ENCODE results near the gene AURKB. TPM values are rescaled to one million over a fixed set of nuclear protein-coding genes. Genes with fewer than 3 reads are reported as not detected.
"Not testable (repeated sequence)": the region's sequence is repeated elsewhere in the genome, so short reads cannot be mapped to it uniquely, and the experiment has no call there.

AURKB gene
- total RNA-seq, 2 experiments from 2014 or later: 0.56 to 1.4 TPM

GRCh38 chr17:8173871-8174322 lies 36.5 kb downstream of the AURKB start:
- ChIA-PET POLR2A (interaction anchor here (0.6 to 6.7 kb wide), 25 partner anchors 9 to 488 kb away, joined by 3 to 419 read pairs (median 6); partner anchors contain the start of genes ALOXE3, AURKB, BORCS6 and CTC1), CTCF (interaction anchor here (0.5 to 2.2 kb wide), 11 partner anchors 8 to 201 kb away, joined by 3 to 7 read pairs (median 4); partner anchors contain the start of gene CTC1)
- no peak for DNase-seq
- peaks cover 48% of the 10 kb centered on the region for H3K4me1 ChIP-seq (ENCODE audit: insufficient read depth, low read length)
- H3K27ac ChIP-seq (ENCODE audit: low read depth in 1 of 2, low read length in 2 of 2): peak overlapping the region; percentile 95 to 98
- H3K27me3 Mint-ChIP-seq: no peaks in the 10 kb centered on the region
- no peak for TF ChIP-seq CTCF (IDR thresholded peaks at IDR 0.05)
- peak overlapping the region; percentile 90 for H3K4me3 Mint-ChIP-seq
- peaks cover 9% of the 10 kb centered on the region for H3K36me3 Mint-ChIP-seq (ENCODE audit: low read depth)
- ATAC-seq (ENCODE audit: poor library complexity): no peak
- H3K27ac Mint-ChIP-seq: peak overlapping the region; percentile 99
- peaks cover 51% of the 10 kb centered on the region for H3K4me1 Mint-ChIP-seq (ENCODE audit: low read depth)
- H3K9me3 ChIP-seq (ENCODE audit: control insufficient read depth in 1 of 2, insufficient read depth in 1 of 2, low read length in 2 of 2): no peaks in the 10 kb centered on the region
- H3K4me3 ChIP-seq (ENCODE audit: low read length): peak overlapping the region; percentile 49
- H3K36me3 ChIP-seq (ENCODE audit: insufficient read depth, low read length): no peaks in the 10 kb centered on the region
- H3K27me3 ChIP-seq (ENCODE audit: control insufficient read depth in 1 of 2, insufficient read depth in 2 of 2, low read length in 2 of 2): no peaks in the 10 kb centered on the region
- intact Hi-C loops (cut with DNase I, micrococcal nuclease): loop anchor here in 1 of 2 experiments (1.0 to 5.0 kb wide), 6 partner anchors 10 to 73 kb away; partner anchors contain the start of genes CTC1, HES7 and PFAS
- H3K9me3 Mint-ChIP-seq: no peaks in the 10 kb centered on the region

- intact Hi-C loops (cut with DNase I, micrococcal nuclease): loop anchor here in 1 of 2 experiments (1.0 to 5.0 kb wide), 6 partner anchors 9 to 74 kb away; partner anchors contain the start of genes CTC1, HES7 and PFAS
- H3K27ac ChIP-seq (ENCODE audit: low read depth in 1 of 2, low read length in 2 of 2): peak overlapping the region; percentile 95 to 98
- Mint-ChIP-seq H3K27ac (peak overlapping the region; percentile 99), H3K9me3 (no peaks in the 10 kb centered on the region), H3K4me3 (peak overlapping the region; percentile 90), H3K27me3 (no peaks in the 10 kb centered on the region), H3K36me3 (ENCODE audit: low read depth) (peaks cover 9% of the 10 kb centered on the region), H3K4me1 (ENCODE audit: low read depth) (peaks cover 51% of the 10 kb centered on the region)
- peak overlapping the region; percentile 49 for H3K4me3 ChIP-seq (ENCODE audit: low read length)
- peak; percentile 81 for ATAC-seq (ENCODE audit: poor library complexity)
- no peaks in the 10 kb centered on the region for H3K36me3 ChIP-seq (ENCODE audit: insufficient read depth, low read length)
- no peaks in the 10 kb centered on the region for H3K27me3 ChIP-seq (ENCODE audit: control insufficient read depth in 1 of 2, insufficient read depth in 2 of 2, low read length in 2 of 2)
- peaks cover 48% of the 10 kb centered on the region for H3K4me1 ChIP-seq (ENCODE audit: insufficient read depth, low read length)
- ChIA-PET POLR2A (interaction anchor here (0.5 to 6.7 kb wide), 29 partner anchors 10 to 487 kb away, joined by 3 to 419 read pairs (median 5); partner anchors contain the start of genes ALOXE3, AURKB, BORCS6 and CTC1), CTCF (interaction anchor here (0.7 to 2.2 kb wide), 10 partner anchors 9 to 100 kb away, joined by 3 to 7 read pairs (median 4); partner anchors contain the start of gene CTC1)
- H3K9me3 ChIP-seq (ENCODE audit: control insufficient read depth in 1 of 2, insufficient read depth in 1 of 2, low read length in 2 of 2): no peaks in the 10 kb centered on the region
- DNase-seq: peak in 13 of 14 experiments; percentile 56 to 95 (median 70)
- no peak for TF ChIP-seq CTCF (IDR thresholded peaks at IDR 0.05)
Observed at GRCh38 chr17:8173056-8173870, 37.1 kb downstream of the AURKB start.

- H3K4me3 ChIP-seq (ENCODE audit: low read length); H3K9me3 ChIP-seq (ENCODE audit: control insufficient read depth in 1 of 2, insufficient read depth in 1 of 2, low read length in 2 of 2); H3K36me3 ChIP-seq (ENCODE audit: insufficient read depth, low read length); H3K36me3 Mint-ChIP-seq (ENCODE audit: low read depth); H3K4me3 Mint-ChIP-seq; H3K27ac Mint-ChIP-seq; DNase-seq; H3K9me3 Mint-ChIP-seq; H3K27ac ChIP-seq (ENCODE audit: low read depth in 1 of 2, low read length in 2 of 2); H3K27me3 ChIP-seq (ENCODE audit: control insufficient read depth in 1 of 2, insufficient read depth in 2 of 2, low read length in 2 of 2); H3K27me3 Mint-ChIP-seq; ATAC-seq (ENCODE audit: poor library complexity); CTCF ChIA-PET: not testable (repeated sequence)
- peaks cover 34% of the 10 kb centered on the region for H3K4me1 ChIP-seq (ENCODE audit: insufficient read depth, low read length)
- intact Hi-C loops (cut with DNase I, micrococcal nuclease): loop anchor here in 1 of 2 experiments (5.0 kb wide), 2 partner anchors 48 to 77 kb away; partner anchors contain the start of genes CTC1, HES7 and PFAS
- peaks cover 36% of the 10 kb centered on the region for H3K4me1 Mint-ChIP-seq (ENCODE audit: low read depth)
- POLR2A ChIA-PET: interaction anchor here (1.2 kb wide), 1 partner anchor 29 kb away, joined by 3 read pairs; no protein-coding TSS in a partner anchor
Observed at GRCh38 chr17:8170186-8170585, 40.2 kb downstream of the AURKB start.

All from CD4-positive, alpha-beta T cell (primary cell).